Activated CD4-positive, alpha-beta memory T cell treated with anti-CD3 and anti-CD28 coated beads for 36 hours (primary cell): ENCODE results near the gene TFDP2. TPM values are rescaled to one million over a fixed set of nuclear protein-coding genes. Genes with fewer than 3 reads are reported as not detected.
"Not testable (repeated sequence)": the region's sequence is repeated elsewhere in the genome, so short reads cannot be mapped to it uniquely, and the experiment has no call there.

Experiments used
- CTCF ChIA-PET: fragments of 350-600 bp; sonication (Branson Sonifier 250); formaldehyde crosslinking; loops from one replicate; lab custom pipeline; 2021; ENCODE audit warnings: antibody characterized with exemption, inconsistent platforms; lab: Charles Lee
- POLR2A ChIA-PET: fragments of 350-600 bp; sonication (Branson Sonifier 250); formaldehyde crosslinking; loops from one replicate; lab custom pipeline; 2021; ENCODE audit warnings: antibody characterized with exemption; lab: Charles Lee
- DNase-seq: peaks from one replicate; pipeline ENCODE4 v3.0.0-alpha.2; 2020
- H3K27ac Mint-ChIP-seq: one replicate; pipeline ENCODE4 v1.8.0; 2021; ENCODE audit warnings: mixed read lengths
- H3K27me3 Mint-ChIP-seq: one replicate; pipeline ENCODE4 v1.8.0; 2021; ENCODE audit warnings: mixed read lengths
- H3K36me3 Mint-ChIP-seq: one replicate; pipeline ENCODE4 v1.8.0; 2021; ENCODE audit warnings: mixed read lengths
- H3K4me1 Mint-ChIP-seq: one replicate; pipeline ENCODE4 v1.8.0; 2021; ENCODE audit warnings: low read depth, mixed read lengths
- H3K4me3 Mint-ChIP-seq: one replicate; pipeline ENCODE4 v1.8.0; 2021; ENCODE audit warnings: mild to moderate bottlenecking, mixed read lengths
- H3K9me3 Mint-ChIP-seq: one replicate; pipeline ENCODE4 v1.8.0; 2021; ENCODE audit warnings: mixed read lengths
- intact Hi-C: fragments of 100-400 bp; cut with micrococcal nuclease; formaldehyde crosslinking; loops from one replicate; pipeline ENCODE4 v1.15.1; 2023
- total RNA-seq, 2 experiments: library from RNA; stranded (reverse); gene quantifications; one replicate each; pipeline ENCODE4 v1.2.3, GENCODE V29; 2021

Gene TFDP2
- total RNA-seq, 2 experiments from 2014 or later: 19.1 to 21.5 TPM

DNA sequence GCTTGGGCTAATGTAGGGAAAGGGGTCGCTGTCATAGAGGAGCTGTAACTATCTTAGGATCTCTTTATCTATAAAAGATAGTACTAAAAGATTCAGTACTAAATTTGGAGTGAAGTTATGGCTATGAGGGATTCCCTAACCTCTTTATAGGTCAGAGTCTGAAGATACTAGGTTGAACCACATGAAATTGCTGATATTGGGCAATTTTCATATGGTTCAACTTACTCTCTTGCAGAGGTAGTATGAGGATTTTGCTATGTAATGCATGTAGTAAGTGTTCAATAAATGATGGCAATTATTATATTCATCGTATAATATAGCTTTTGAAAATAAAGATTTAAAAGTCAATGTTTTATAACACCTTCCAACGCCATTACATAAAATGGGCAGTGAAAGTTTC lies 1.9 kb upstream of the TFDP2 start:
- DNase-seq: no peak
- intact Hi-C loops: no loop called here
- H3K27ac Mint-ChIP-seq: no peak overlapping the region
- H3K27me3 Mint-ChIP-seq: no peaks in the 10 kb centered on the region
- peaks cover 21% of the 10 kb centered on the region for H3K4me1 Mint-ChIP-seq
- CTCF ChIA-PET: interaction anchor here (1.1 to 1.3 kb wide), 2 partner anchors 26 to 29 kb away, joined by 3 read pairs; no protein-coding TSS in a partner anchor
- H3K9me3 Mint-ChIP-seq: no peaks in the 10 kb centered on the region
- POLR2A ChIA-PET: no interaction called here
- H3K36me3 Mint-ChIP-seq: no peaks in the 10 kb centered on the region
- no peak overlapping the region for H3K4me3 Mint-ChIP-seq

DNA sequence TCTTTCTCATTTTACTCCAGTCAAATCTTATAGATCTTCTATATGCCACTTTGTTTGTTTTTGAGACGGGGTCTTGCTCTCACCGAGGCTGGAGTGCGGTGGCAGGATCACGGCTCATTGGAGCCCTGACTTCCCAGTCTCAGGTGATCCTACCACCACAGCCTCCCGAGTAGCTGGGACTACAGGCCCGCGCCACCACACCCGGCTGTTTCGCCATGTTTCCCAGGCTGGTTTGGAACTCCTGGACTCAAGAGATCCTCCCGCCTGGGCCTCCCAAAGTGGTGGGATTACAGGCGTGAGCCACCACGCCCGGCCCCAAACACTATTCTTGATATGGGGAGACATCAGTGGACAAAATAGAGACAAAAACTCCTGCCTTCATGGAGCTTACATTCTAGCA lies 927 bp upstream of the TFDP2 start:
- Mint-ChIP-seq H3K9me3 (no peaks in the 10 kb centered on the region), H3K4me1 (peaks cover 21% of the 10 kb centered on the region), H3K27ac (no peak overlapping the region), H3K4me3 (peak overlapping the region; percentile 79), H3K36me3 (no peaks in the 10 kb centered on the region), H3K27me3 (no peaks in the 10 kb centered on the region)
- CTCF ChIA-PET: no interaction called here
- DNase-seq: no peak
- POLR2A ChIA-PET: no interaction called here
- intact Hi-C loops: no loop called here

DNA sequence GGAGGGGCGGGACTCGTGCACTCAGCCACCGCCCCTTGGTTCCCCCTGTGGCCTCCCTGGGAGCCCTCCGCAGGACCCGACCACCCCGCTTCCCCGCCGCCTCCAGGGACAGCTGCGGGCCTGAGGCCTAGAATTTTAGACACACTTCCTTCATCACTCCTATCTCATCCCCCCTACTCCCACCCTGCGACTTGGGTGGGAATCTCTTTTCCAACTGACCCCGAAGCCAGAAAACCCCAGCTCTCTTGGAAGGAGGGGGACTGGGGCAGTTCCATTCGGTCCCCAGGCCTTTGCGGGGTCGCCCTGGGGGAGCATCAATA lies 289 bp upstream of the TFDP2 start:
- H3K27me3 Mint-ChIP-seq: no peaks in the 10 kb centered on the region
- POLR2A ChIA-PET: no interaction called here
- H3K4me3 Mint-ChIP-seq: peak overlapping the region; percentile 79

DNA sequence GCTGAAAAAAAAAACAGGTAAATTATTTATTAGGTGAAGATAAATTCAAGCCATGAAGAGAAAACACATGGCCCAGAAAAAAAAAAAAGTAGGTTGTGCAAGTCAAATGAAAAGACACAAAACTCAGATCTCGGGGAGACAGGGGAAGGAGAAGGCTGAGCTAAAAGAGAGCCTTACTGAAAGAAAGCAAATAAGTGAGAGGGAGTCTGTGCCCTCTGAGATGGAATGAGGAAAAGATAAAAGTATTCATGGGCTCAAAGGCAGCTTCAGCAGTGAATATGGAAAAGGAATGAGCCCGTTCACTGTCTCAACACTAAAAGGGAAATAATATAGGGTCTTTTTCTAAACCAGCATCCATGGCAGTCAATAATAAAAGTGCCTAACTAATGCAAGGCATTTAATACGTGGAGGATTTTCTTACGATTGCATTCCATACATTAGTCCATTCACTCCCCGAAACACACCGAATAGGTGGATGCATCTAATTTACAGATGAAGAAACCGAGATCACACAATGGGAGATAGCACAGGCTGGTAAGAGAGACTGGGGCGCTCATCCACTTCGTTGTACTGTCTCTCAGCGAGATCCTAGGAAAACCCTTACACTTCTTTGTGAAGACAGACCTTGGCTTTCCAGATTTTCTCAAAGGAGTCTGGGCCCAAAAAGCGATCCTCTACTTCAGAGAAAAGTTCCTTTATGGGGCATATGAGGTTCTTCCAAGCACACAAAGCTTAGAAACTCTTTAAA lies 1.1 kb downstream of the TFDP2 start:
- Mint-ChIP-seq H3K36me3 (no peaks in the 10 kb centered on the region), H3K9me3 (no peaks in the 10 kb centered on the region), H3K27me3 (no peaks in the 10 kb centered on the region), H3K4me1 (peaks cover 27% of the 10 kb centered on the region), H3K4me3 (peak overlapping the region; percentile 79), H3K27ac (no peak overlapping the region)
- intact Hi-C loops: loop anchor here (1.0 to 5.0 kb wide), 5 partner anchors 121 to 430 kb away; partner anchors contain the start of genes ATP1B3, ATR, RNF7 and XRN1
- no peak for DNase-seq
- ChIA-PET POLR2A (no interaction called here), CTCF (interaction anchor here (0.7 kb wide), 2 partner anchors 15 to 843 kb away, joined by 3 read pairs; no protein-coding TSS in a partner anchor)

More for the DNA sequence above, 289 bp upstream of the TFDP2 start:
- Mint-ChIP-seq H3K36me3 (no peaks in the 10 kb centered on the region), H3K9me3 (no peaks in the 10 kb centered on the region), H3K4me1 (peaks cover 26% of the 10 kb centered on the region), H3K27ac (no peak overlapping the region)
- intact Hi-C loops: loop anchor here (5.0 kb wide), 4 partner anchors 122 to 412 kb away; partner anchors contain the start of genes ATP1B3, RNF7 and XRN1
- CTCF ChIA-PET: interaction anchor here (0.7 to 0.9 kb wide), 2 partner anchors 30 to 411 kb away, joined by 3 read pairs; partner anchors contain the start of gene RNF7
- DNase-seq: no peak

DNA sequence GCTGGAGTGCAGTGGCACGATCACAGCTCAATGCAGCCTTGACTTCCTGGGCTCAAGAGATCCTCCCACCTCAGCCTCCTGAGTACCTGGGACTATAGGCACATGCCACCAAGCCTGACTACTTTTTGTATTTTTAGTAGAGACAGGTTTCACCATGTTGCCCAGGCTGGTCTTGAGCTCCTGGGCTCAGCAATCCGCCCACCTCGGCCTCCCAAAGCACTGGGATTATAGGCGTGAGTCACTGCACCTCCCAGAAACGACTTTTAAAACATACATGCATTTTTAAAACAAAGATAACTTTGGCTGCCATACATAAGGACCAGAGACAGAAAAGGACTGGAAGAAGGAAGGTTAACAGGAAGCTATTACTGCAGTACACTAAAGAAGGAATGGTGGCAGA lies 4.8 kb downstream of the TFDP2 start:
- H3K27me3 Mint-ChIP-seq, H3K27ac Mint-ChIP-seq, POLR2A ChIA-PET, intact Hi-C loops, H3K4me3 Mint-ChIP-seq, DNase-seq, H3K36me3 Mint-ChIP-seq, CTCF ChIA-PET, H3K9me3 Mint-ChIP-seq: not testable (repeated sequence)
- H3K4me1 Mint-ChIP-seq: peaks cover 27% of the 10 kb centered on the region

DNA sequence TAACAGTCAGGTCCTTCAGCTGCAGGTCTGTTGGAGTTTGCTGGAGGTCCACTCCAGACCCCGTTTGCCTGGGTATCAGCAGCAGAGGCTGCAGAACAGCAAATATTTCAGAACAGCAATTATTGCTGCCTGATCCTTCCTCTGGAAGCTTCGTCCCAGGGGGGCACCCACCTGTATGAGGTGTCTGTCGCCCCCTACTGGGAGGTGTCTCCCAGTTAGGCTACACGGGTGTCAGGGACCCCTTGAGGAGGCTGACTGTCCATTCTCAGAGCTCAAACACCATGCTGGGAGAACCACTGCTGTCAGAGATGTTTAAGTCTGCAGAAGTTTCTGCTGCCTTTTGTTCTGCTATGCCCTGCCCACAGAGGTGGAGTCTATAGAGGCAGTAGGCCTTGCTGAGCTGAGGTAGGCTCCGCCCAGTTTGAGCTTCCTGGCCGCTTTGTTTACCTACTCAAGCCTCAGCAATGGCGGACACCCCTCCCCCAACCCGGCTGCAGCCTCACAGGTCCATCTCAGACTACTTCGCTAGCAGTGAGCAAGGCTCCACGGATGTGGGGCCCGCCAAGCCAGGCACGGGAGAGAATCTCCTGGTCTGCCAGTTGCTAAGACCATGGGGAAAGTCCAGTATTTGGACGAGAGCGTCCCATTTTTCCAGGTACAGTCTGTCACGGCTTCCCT lies 8.6 kb downstream of the TFDP2 start:
- intact Hi-C loops, H3K9me3 Mint-ChIP-seq, H3K4me3 Mint-ChIP-seq, H3K27ac Mint-ChIP-seq, POLR2A ChIA-PET, H3K27me3 Mint-ChIP-seq, H3K36me3 Mint-ChIP-seq, H3K4me1 Mint-ChIP-seq: not testable (repeated sequence)
- DNase-seq: peak; percentile 16
- CTCF ChIA-PET: interaction anchor here (1.1 kb wide), 1 partner anchor 141 kb away, joined by 3 read pairs; no protein-coding TSS in a partner anchor

DNA sequence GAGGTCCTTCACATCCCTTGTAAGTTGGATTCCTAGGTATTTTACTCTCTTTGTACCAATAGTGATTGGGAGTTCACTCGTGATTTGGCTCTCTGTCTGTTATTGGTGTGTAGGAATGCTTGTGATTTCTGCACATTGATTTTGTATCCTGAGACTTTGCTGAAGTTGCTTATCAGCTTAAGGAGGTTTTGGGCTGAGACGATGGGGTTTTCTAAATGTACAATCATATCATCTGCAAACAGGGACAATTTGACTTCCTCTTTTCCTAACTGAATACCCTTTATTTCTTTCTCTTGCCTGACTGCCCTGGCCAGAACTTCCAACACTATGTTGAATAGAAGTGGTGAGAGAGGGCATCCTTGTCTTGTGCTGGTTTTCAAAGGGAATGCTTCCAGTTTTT lies 12.3 kb downstream of the TFDP2 start:
- H3K27me3 Mint-ChIP-seq, H3K36me3 Mint-ChIP-seq, H3K27ac Mint-ChIP-seq, CTCF ChIA-PET, H3K4me1 Mint-ChIP-seq, H3K4me3 Mint-ChIP-seq, H3K9me3 Mint-ChIP-seq, POLR2A ChIA-PET, DNase-seq, intact Hi-C loops: not testable (repeated sequence)

DNA sequence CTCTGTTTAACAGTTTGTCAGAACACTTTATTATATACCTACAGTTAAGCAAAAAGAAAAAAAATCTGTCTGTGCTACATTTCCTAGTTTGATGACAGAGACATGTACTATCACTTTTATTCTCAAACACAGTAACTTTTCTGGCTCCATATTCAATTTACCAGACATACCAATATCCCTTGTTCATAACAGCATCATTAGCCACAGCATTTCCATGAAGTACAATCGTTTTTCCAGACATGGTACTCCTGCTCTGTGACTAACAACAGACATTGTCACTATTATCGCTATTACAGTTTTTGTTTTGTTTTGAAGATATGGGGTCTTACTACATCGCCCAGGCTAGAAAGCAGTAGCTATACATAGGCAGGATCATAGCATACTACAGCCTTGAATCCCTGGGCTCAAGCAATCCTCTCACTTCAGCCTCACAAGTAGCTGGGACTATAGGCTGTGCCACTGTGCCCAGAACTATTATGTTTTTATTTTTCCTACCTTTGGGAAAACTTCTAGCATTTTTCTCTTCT lies 14.5 kb downstream of the TFDP2 start:
- intact Hi-C loops: no loop called here
- POLR2A ChIA-PET: interaction anchor here (0.5 kb wide), 1 partner anchor 174 kb away, joined by 3 read pairs; no protein-coding TSS in a partner anchor
- no peak overlapping the region for H3K4me3 Mint-ChIP-seq
- H3K27ac Mint-ChIP-seq: no peak overlapping the region
- no peak for DNase-seq
- no peaks in the 10 kb centered on the region for H3K27me3 Mint-ChIP-seq
- H3K36me3 Mint-ChIP-seq: no peaks in the 10 kb centered on the region
- peaks cover 3% of the 10 kb centered on the region for H3K4me1 Mint-ChIP-seq
- no peaks in the 10 kb centered on the region for H3K9me3 Mint-ChIP-seq
- CTCF ChIA-PET: no interaction called here

DNA sequence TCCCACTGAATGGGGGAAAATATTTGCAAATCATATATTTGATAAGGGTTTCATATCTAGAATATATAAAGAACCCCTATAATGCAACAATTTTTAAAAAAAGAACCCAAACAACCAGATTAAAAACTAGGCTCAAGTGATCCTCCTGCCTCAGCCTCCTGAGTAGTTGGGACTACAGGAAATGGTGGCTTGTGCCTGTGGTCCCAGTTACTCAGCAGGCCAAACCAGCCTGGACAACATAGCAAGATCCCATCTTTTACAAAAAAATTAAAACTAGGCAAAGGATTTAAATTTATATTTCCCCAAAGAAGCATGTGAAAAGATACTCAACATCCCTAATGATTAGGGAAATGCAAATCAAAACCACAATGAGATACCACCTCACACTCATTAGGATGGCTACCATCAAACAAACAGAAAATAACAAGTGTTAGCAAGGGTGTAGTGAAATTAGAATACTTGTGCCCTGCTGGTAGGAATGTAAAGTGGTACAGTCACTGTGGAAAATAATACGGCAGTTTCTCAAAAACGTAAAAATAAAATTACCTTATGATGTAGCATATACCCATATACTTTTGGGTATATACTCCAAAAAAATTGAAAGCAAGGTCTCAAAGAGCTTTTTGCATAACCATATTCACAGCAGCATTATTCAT lies 19.7 kb downstream of the TFDP2 start:
- Mint-ChIP-seq H3K4me3 (no peak overlapping the region), H3K4me1 (no peaks in the 10 kb centered on the region), H3K36me3 (no peaks in the 10 kb centered on the region), H3K27ac (no peak overlapping the region), H3K9me3 (no peaks in the 10 kb centered on the region), H3K27me3 (no peaks in the 10 kb centered on the region)
- intact Hi-C loops: loop anchor here (5.0 kb wide), 1 partner anchor 167 kb away; no protein-coding TSS in a partner anchor
- CTCF ChIA-PET: interaction anchor here (7.7 kb wide), 1 partner anchor 152 kb away, joined by 77 read pairs; no protein-coding TSS in a partner anchor
- DNase-seq: no peak
- POLR2A ChIA-PET: no interaction called here

DNA sequence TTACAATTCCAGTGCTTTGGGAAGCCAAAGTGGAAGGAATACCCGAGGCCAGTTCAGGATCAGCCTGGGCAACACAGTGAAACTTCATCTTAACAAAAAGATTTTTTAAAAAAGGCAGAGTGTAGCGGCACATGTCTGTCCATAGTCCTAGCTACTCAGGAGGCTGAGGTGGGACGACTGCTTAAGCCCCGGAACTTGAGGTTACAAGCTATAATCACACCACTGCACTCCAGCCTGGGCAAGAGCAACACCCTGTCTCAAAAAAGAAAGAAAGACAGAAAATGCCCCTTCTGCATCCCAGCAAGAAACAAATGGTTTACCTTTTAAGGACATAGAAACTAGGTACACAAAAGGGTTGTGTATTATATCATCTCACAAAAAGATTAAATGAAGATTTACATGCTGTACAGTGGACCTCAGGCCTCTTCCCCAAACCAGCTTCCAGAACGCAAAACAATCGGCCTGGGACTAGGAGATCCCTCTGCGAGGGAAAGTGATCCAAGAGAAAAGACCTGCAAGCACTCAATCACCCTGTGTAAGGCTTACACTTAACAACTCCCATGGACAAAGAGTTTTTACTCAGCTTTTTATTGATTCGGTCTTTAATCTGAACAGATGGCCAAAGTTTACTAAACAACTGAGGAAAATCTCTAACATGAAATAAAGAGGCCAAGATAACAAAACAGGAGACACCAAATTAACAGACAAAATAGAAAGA lies 21.2 kb downstream of the TFDP2 start:
- Mint-ChIP-seq H3K36me3 (no peaks in the 10 kb centered on the region), H3K4me3 (no peak overlapping the region), H3K27me3 (no peaks in the 10 kb centered on the region), H3K27ac (no peak overlapping the region), H3K9me3 (no peaks in the 10 kb centered on the region), H3K4me1 (no peaks in the 10 kb centered on the region)
- intact Hi-C loops: loop anchor here (5.0 kb wide), 1 partner anchor 166 kb away; no protein-coding TSS in a partner anchor
- no peak for DNase-seq
- ChIA-PET POLR2A (no interaction called here), CTCF (interaction anchor here (7.7 kb wide), 1 partner anchor 153 kb away, joined by 77 read pairs; no protein-coding TSS in a partner anchor)

DNA sequence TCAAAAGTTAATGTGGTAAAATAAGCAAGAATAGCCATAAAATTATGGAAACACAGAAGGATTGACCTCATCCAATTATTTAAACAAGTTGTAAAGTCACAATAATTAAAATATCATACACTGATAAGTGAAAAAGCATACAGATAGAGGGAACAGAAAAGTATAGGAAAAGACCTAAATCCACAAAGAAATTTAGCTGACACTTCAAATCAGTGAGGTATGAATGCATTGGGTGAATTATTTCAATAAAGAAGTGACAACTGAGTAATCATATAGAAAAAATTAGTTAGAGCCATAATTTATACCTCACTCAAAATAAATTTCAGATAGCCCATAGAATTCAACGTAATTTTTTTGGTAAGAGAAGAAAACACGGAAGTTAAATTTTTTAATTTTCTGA lies 25.1 kb downstream of the TFDP2 start:
- no peak for DNase-seq
- ChIA-PET CTCF (interaction anchor here (7.7 kb wide), 1 partner anchor 157 kb away, joined by 77 read pairs; no protein-coding TSS in a partner anchor), POLR2A (no interaction called here)
- H3K4me3 Mint-ChIP-seq: no peak overlapping the region
- H3K27ac Mint-ChIP-seq: no peak overlapping the region
- H3K9me3 Mint-ChIP-seq: no peaks in the 10 kb centered on the region
- intact Hi-C loops: no loop called here
- H3K4me1 Mint-ChIP-seq: no peaks in the 10 kb centered on the region
- H3K36me3 Mint-ChIP-seq: no peaks in the 10 kb centered on the region
- H3K27me3 Mint-ChIP-seq: no peaks in the 10 kb centered on the region
